CD4-positive, alpha-beta memory T cell (primary cell): ENCODE results near the gene CXorf38. TPM values are rescaled to one million over a fixed set of nuclear protein-coding genes. Genes with fewer than 3 reads are reported as not detected.

Experiments
- CTCF ChIA-PET: fragments of 350-600 bp; sonication (Branson Sonifier 250); formaldehyde crosslinking; loops from one replicate; lab custom pipeline; 2021; ENCODE audit warnings: inconsistent platforms; ENCODE audit not compliant: partially characterized antibody; lab: Charles Lee
- POLR2A ChIA-PET: fragments of 350-600 bp; sonication (Branson Sonifier 250); formaldehyde crosslinking; loops from one replicate; lab custom pipeline; 2021; ENCODE audit not compliant: partially characterized antibody; lab: Charles Lee
- DNase-seq, 5 donors: peaks; one replicate each; pipeline versions ENCODE4 v3.0.0 to v3.0.0-alpha.2; 2020 to 2022; ENCODE audit warnings: mixed read lengths in 1 of 5
- H3K27ac ChIP-seq: one replicate; pipeline ENCODE4 v1.7.0; 2013; ENCODE audit warnings: low read depth, low read length
- H3K27me3 ChIP-seq: 2 replicates; pipeline ENCODE4 v1.7.0; 2013; ENCODE audit warnings: mild to moderate bottlenecking, low read length, moderate library complexity; ENCODE audit not compliant: insufficient read depth
- H3K36me3 ChIP-seq: 2 replicates; pipeline ENCODE4 v1.7.0; 2013; ENCODE audit warnings: mild to moderate bottlenecking, low read length, moderate library complexity; ENCODE audit not compliant: insufficient read depth
- H3K4me1 ChIP-seq: 2 replicates; pipeline ENCODE4 v1.7.0; 2013; ENCODE audit warnings: mild to moderate bottlenecking, low read length, moderate library complexity; ENCODE audit not compliant: insufficient read depth
- H3K4me3 ChIP-seq, 2 donors: one replicate each; pipeline ENCODE4 v1.7.0; 2013; ENCODE audit warnings: low read length in 2 of 2, mild to moderate bottlenecking in 1 of 2
- H3K9me3 ChIP-seq, 2 donors: one replicate each; pipeline ENCODE4 v1.7.0; 2013; ENCODE audit warnings: low read length in 2 of 2, control low read depth in 1 of 2; ENCODE audit not compliant: control insufficient read depth in 1 of 2
- H3K27ac Mint-ChIP-seq, 7 donors: one replicate each; pipeline ENCODE4 v1.8.0; 2020 to 2021; ENCODE audit warnings: mixed read lengths in 7 of 7, mild to moderate bottlenecking in 6 of 7, inconsistent platforms in 3 of 7, moderate library complexity in 3 of 7
- H3K27me3 Mint-ChIP-seq, 2 donors: one replicate each; pipeline ENCODE4 v1.8.0; 2020 to 2021; ENCODE audit warnings: mixed read lengths in 2 of 2
- H3K36me3 Mint-ChIP-seq, 2 donors: one replicate each; pipeline ENCODE4 v1.8.0; 2020 to 2021; ENCODE audit warnings: mixed read lengths in 2 of 2, inconsistent platforms in 1 of 2, mild to moderate bottlenecking in 1 of 2
- H3K4me1 Mint-ChIP-seq, 4 donors: one replicate each; pipeline ENCODE4 v1.8.0; 2020 to 2021; ENCODE audit warnings: mixed read lengths in 4 of 4, mild to moderate bottlenecking in 1 of 4
- H3K4me3 Mint-ChIP-seq, 8 donors: one replicate each; pipeline ENCODE4 v1.8.0; 2020 to 2021; ENCODE audit warnings: mixed read lengths in 8 of 8, mild to moderate bottlenecking in 7 of 8, moderate library complexity in 6 of 8, inconsistent platforms in 3 of 8
- H3K9me3 Mint-ChIP-seq, 8 donors: one replicate each; pipeline ENCODE4 v1.8.0; 2020 to 2021; ENCODE audit warnings: mixed read lengths in 8 of 8, mild to moderate bottlenecking in 5 of 8, inconsistent platforms in 3 of 8, moderate library complexity in 1 of 8
- intact Hi-C: fragments of 100-400 bp; cut with micrococcal nuclease; formaldehyde crosslinking; loops from one replicate; pipeline ENCODE4 v1.15.1; 2023
- polyA plus RNA-seq, 2 donors: library from polyadenylated mRNA; unstranded; fragments of 300-500 nt; fragmentation: Illumina TruSeq; gene quantifications; one replicate each; pipeline ENCODE4 v1.2.3, GENCODE V29; 2021
- total RNA-seq, 2 experiments: library from RNA; stranded (reverse); gene quantifications; one replicate each; pipeline ENCODE4 v1.2.3, GENCODE V29; 2021

Gene CXorf38
- total and polyA plus RNA-seq, 4 experiments from 2014 or later: 25.7 to 38.7 (median 27.0) TPM

- Histone ChIP-seq H3K4me1 (peaks cover 5% of the 10 kb centered on the region), H3K27ac (no peak overlapping the region), H3K4me3 (no peak overlapping the region), H3K9me3 (no peaks in the 10 kb centered on the region), H3K27me3 (no peaks in the 10 kb centered on the region), H3K36me3 (peaks cover 4% of the 10 kb centered on the region)
- Mint-ChIP-seq H3K36me3 (peaks cover 17 to 30% of the 10 kb centered on the region in 2 donors), H3K27me3 (no peaks in the 10 kb centered on the region), H3K4me3 (no peak overlapping the region), H3K4me1 (peaks cover 0 to 16% (median 3%) of the 10 kb centered on the region in 4 donors), H3K27ac (peak overlapping the region in 2 of 7 donors; percentile 42 to 47), H3K9me3 (peaks cover 0 to under 1% (median 0%) of the 10 kb centered on the region in 8 donors)
- no peak for DNase-seq
- intact Hi-C loops: loop anchor here (5.0 kb wide), 2 partner anchors 225 to 465 kb away; no protein-coding TSS in a partner anchor
- ChIA-PET CTCF (interaction anchor here (0.5 to 4.7 kb wide), 9 partner anchors 11 to 433 kb away, joined by 3 to 88 read pairs (median 5); partner anchors contain the start of genes MED14 and USP9X), POLR2A (no interaction called here)
Observed at GRCh38 chrX:40652664-40653063, 5.3 kb upstream of the CXorf38 start.

- Mint-ChIP-seq H3K9me3 (peaks cover 0 to 2% (median 0%) of the 10 kb centered on the region in 8 donors), H3K27ac (peak overlapping the region in 5 of 7 donors; percentile 4 to 53 (median 5)), H3K4me1 (peaks cover 2 to 20% (median 4%) of the 10 kb centered on the region in 4 donors), H3K4me3 (no peak overlapping the region), H3K36me3 (peaks cover 11 to 26% of the 10 kb centered on the region in 2 donors), H3K27me3 (no peaks in the 10 kb centered on the region)
- H3K27me3 ChIP-seq: no peaks in the 10 kb centered on the region
- ChIA-PET CTCF (interaction anchor here (0.7 to 4.7 kb wide), 23 partner anchors 9 to 603 kb away, joined by 3 to 88 read pairs (median 5); partner anchors contain the start of genes MED14 and USP9X), POLR2A (interaction anchor here (0.6 to 3.2 kb wide), 5 partner anchors 13 to 463 kb away, joined by 3 to 16 read pairs (median 3); partner anchors contain the start of genes ATP6AP2, MED14 and USP9X)
- peaks cover 5% of the 10 kb centered on the region for H3K4me1 ChIP-seq
- DNase-seq: peak; percentile 66 to 78 (median 78)
- no peaks in the 10 kb centered on the region for H3K9me3 ChIP-seq
- no peak overlapping the region for H3K27ac ChIP-seq
- intact Hi-C loops: loop anchor here (1.0 to 5.0 kb wide), 5 partner anchors 84 to 602 kb away; partner anchors contain the start of gene MED14
- H3K36me3 ChIP-seq: peaks cover 4% of the 10 kb centered on the region
- H3K4me3 ChIP-seq: no peak overlapping the region
Observed at GRCh38 chrX:40651620-40652223, 4.4 kb upstream of the CXorf38 start.

DNA sequence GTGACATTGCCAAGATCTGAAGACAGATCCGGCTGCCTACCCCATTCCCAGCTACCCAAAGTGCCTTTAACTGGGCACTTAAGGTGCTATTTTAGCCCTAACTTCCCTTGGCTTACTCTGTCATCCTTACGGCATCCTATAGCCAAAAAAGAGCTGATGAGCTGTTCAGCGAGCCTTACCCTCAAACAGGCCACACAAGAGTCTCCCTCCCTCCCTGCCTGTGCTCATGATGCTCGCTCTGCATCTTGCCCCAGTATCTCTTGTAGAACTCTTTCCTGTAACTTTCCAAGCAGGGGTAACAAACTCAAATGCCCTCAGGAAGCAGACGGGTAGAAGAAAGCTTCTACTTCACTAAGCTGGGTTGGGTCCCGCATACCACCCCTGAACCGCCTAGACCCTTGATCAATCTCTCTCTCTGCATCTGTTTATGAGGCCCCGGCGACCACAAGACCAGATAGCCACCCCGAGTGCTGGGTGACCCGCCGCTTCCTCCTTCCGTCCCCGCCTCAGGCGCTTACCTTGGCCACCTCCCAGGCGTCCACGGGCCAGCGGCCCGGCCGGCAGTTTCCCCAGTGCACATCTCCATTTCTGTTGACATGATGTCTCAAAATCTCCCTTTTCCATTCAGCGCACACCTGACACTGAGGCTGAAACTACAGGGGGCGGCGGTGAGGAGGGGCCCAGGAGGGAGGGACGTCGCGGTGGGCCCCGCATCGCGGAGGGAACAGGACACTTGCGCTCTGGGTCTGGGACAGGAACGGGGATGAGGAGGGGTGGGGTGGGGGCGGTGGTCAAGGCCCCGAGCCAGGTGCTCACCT lies 663 bp downstream of the CXorf38 start:
- H3K27me3 Mint-ChIP-seq: no peaks in the 10 kb centered on the region
- H3K4me3 Mint-ChIP-seq: peak overlapping the region; percentile 92 to 99 (median 97)
- peak in 4 of 5 donors; percentile 16 to 50 (median 31) for DNase-seq
- H3K9me3 ChIP-seq: no peaks in the 10 kb centered on the region
- H3K36me3 ChIP-seq: no peaks in the 10 kb centered on the region
- intact Hi-C loops: loop anchor here (1.0 to 5.0 kb wide), 6 partner anchors 66 to 1276 kb away; partner anchors contain the start of genes ATP6AP2, CASK, DDX3X and MED14
- H3K27ac Mint-ChIP-seq: peak overlapping the region; percentile 89 to 99 (median 95)
- H3K9me3 Mint-ChIP-seq: peaks cover 0 to 2% (median 0%) of the 10 kb centered on the region in 8 donors
- peaks cover 24 to 61% (median 37%) of the 10 kb centered on the region in 4 donors for H3K4me1 Mint-ChIP-seq
- peak overlapping the region; percentile 84 for H3K27ac ChIP-seq
- H3K4me3 ChIP-seq: peak overlapping the region; percentile 57 to 66
- H3K27me3 ChIP-seq: no peaks in the 10 kb centered on the region
- ChIA-PET POLR2A (interaction anchor here (0.8 to 3.0 kb wide), 4 partner anchors 8 to 439 kb away, joined by 3 to 9 read pairs (median 3); partner anchors contain the start of genes ATP6AP2 and USP9X), CTCF (interaction anchor here (1.0 to 1.2 kb wide), 2 partner anchors 105 to 147 kb away, joined by 3 read pairs; no protein-coding TSS in a partner anchor)
- peaks cover 39% of the 10 kb centered on the region for H3K4me1 ChIP-seq
- peaks cover 19 to 31% of the 10 kb centered on the region in 2 donors for H3K36me3 Mint-ChIP-seq

DNA sequence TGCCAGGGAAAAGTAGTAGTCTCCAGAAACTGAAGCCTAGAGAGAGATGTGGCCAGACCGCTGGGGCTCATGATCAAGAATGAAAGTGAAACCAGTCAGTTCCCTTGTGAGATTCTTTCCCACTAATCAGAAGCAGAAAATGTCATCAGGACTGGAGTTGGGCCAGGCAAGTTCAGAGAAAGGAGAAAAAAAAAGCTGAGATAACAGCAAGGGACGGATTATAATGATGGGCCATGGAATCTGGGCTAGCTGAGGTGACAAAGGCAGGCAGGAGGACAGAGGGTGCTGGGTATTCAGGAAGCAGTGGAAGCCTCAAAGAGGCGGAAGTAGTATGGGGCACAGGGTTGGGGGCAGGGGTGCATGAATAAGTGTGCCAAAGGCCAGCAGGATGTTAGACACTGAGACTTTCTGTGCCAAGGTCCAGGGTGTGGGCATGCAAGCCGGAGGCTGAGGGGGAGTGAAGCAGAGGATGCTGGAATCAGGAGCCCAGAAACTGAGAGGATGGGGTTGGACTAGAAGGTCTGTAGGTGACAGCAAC lies 2.5 kb downstream of the CXorf38 start:
- Histone ChIP-seq H3K9me3 (no peaks in the 10 kb centered on the region), H3K27ac (peak overlapping the region; percentile 75), H3K36me3 (peaks cover 5% of the 10 kb centered on the region), H3K4me3 (peak overlapping the region; percentile 30 to 56), H3K27me3 (no peaks in the 10 kb centered on the region), H3K4me1 (peaks cover 40% of the 10 kb centered on the region)
- ChIA-PET CTCF (interaction anchor here (1.4 to 1.8 kb wide), 2 partner anchors 105 to 149 kb away, joined by 3 to 4 read pairs; no protein-coding TSS in a partner anchor), POLR2A (interaction anchor here (0.9 to 1.2 kb wide), 2 partner anchors 10 to 63 kb away, joined by 3 read pairs; no protein-coding TSS in a partner anchor)
- intact Hi-C loops: loop anchor here (2.0 to 5.0 kb wide), 4 partner anchors 100 to 1277 kb away; partner anchors contain the start of genes CASK and DDX3X
- Mint-ChIP-seq H3K27me3 (no peaks in the 10 kb centered on the region), H3K4me3 (peak overlapping the region; percentile 84 to 97 (median 94)), H3K9me3 (peaks cover 0 to 2% (median 0%) of the 10 kb centered on the region in 8 donors), H3K36me3 (peaks cover 23 to 30% of the 10 kb centered on the region in 2 donors), H3K27ac (peak overlapping the region; percentile 92 to 99 (median 97)), H3K4me1 (peaks cover 23 to 63% (median 37%) of the 10 kb centered on the region in 4 donors)
- peak; percentile 62 to 72 (median 67) for DNase-seq

GRCh38 chrX:40644176-40644575 lies 3.2 kb downstream of the CXorf38 start:
- peak overlapping the region in 7 of 8 donors; percentile 84 to 97 (median 92) for H3K4me3 Mint-ChIP-seq
- peaks cover 26 to 66% (median 40%) of the 10 kb centered on the region in 4 donors for H3K4me1 Mint-ChIP-seq
- ChIA-PET CTCF (interaction anchor here (1.4 to 1.8 kb wide), 3 partner anchors 100 to 150 kb away, joined by 3 to 5 read pairs (median 4); no protein-coding TSS in a partner anchor), POLR2A (interaction anchor here (0.9 to 1.2 kb wide), 2 partner anchors 9 to 63 kb away, joined by 3 read pairs; no protein-coding TSS in a partner anchor)
- H3K27ac ChIP-seq: peak overlapping the region; percentile 75
- peaks cover 0 to 2% (median 0%) of the 10 kb centered on the region in 8 donors for H3K9me3 Mint-ChIP-seq
- H3K9me3 ChIP-seq: no peaks in the 10 kb centered on the region
- DNase-seq: no peak
- H3K36me3 Mint-ChIP-seq: peaks cover 28 to 34% of the 10 kb centered on the region in 2 donors
- intact Hi-C loops: loop anchor here (2.0 kb wide), 1 partner anchor 99 kb away; no protein-coding TSS in a partner anchor
- peaks cover 45% of the 10 kb centered on the region for H3K4me1 ChIP-seq
- peak overlapping the region; percentile 65 to 99 (median 92) for H3K27ac Mint-ChIP-seq
- H3K27me3 Mint-ChIP-seq: no peaks in the 10 kb centered on the region
- no peaks in the 10 kb centered on the region for H3K27me3 ChIP-seq
- H3K36me3 ChIP-seq: peaks cover 10% of the 10 kb centered on the region
- H3K4me3 ChIP-seq: peak overlapping the region; percentile 30 to 56

- H3K4me1 Mint-ChIP-seq: peaks cover 13 to 27% (median 23%) of the 10 kb centered on the region in 4 donors
- POLR2A ChIA-PET: no interaction called here
Observed at GRCh38 chrX:40637687-40638086, 9.7 kb downstream of the CXorf38 start.

More at GRCh38 chrX:40637687-40638086, 9.7 kb downstream of the CXorf38 start:
- intact Hi-C loops: no loop called here
- H3K36me3 Mint-ChIP-seq: peaks cover 68 to 72% of the 10 kb centered on the region in 2 donors
- Histone ChIP-seq H3K27me3 (no peaks in the 10 kb centered on the region), H3K4me1 (peaks cover 12% of the 10 kb centered on the region), H3K36me3 (peaks cover 57% of the 10 kb centered on the region), H3K27ac (no peak overlapping the region), H3K4me3 (no peak overlapping the region), H3K9me3 (no peaks in the 10 kb centered on the region)
- CTCF ChIA-PET: interaction anchor here (1.1 kb wide), 1 partner anchor 99 kb away, joined by 4 read pairs; no protein-coding TSS in a partner anchor
- H3K4me3 Mint-ChIP-seq: no peak overlapping the region
- no peaks in the 10 kb centered on the region for H3K9me3 Mint-ChIP-seq
- H3K27ac Mint-ChIP-seq: no peak overlapping the region
- DNase-seq: no peak
- H3K27me3 Mint-ChIP-seq: no peaks in the 10 kb centered on the region
